HEK293 (cell line): ENCODE measurements around the gene BHMT2.

Source experiments
- CTCF ChIP-seq: fragments of 450-650 bp; formaldehyde crosslinking; IDR thresholded peaks from 2 replicates; pipeline ENCODE4 v1.5.1; 2016; ENCODE audit warnings: missing biosample characterization, missing genetic modification characterization
- ZBTB49 ChIP-seq: fragments of 450-650 bp; formaldehyde crosslinking; IDR thresholded peaks from 2 replicates; pipeline ENCODE4 v1.5.1; 2016; ENCODE audit warnings: missing biosample characterization, missing genetic modification characterization, low read depth
- ZNF132 ChIP-seq: fragments of 450-650 bp; formaldehyde crosslinking; IDR thresholded peaks from 2 replicates; pipeline ENCODE4 v1.5.1; 2017; ENCODE audit warnings: missing biosample characterization, missing genetic modification characterization, borderline replicate concordance
- ZNF239 ChIP-seq: fragments of 450-650 bp; formaldehyde crosslinking; IDR thresholded peaks from 2 replicates; pipeline ENCODE4 v1.5.1; 2016; ENCODE audit warnings: missing biosample characterization, missing genetic modification characterization
- ZNF274 ChIP-seq, 2 experiments: fragments of 200-500 bp in 1 of 2; fragments of 450-650 bp in 1 of 2; sonication (Bioruptor generic) in 1 of 2; formaldehyde crosslinking in 1 of 2; IDR thresholded peaks; 2 replicates each; pipeline versions ENCODE4 v1.5.1 to v1.6.1; 2014 to 2016; ENCODE audit warnings: borderline replicate concordance in 1 of 2, inconsistent platforms in 1 of 2, low read length in 1 of 2, missing biosample characterization in 1 of 2, missing genetic modification characterization in 1 of 2
- ZNF501 ChIP-seq: fragments of 450-650 bp; formaldehyde crosslinking; IDR thresholded peaks from 2 replicates; pipeline ENCODE4 v1.5.1; 2016; ENCODE audit warnings: missing biosample characterization, missing genetic modification characterization
- ZNF510 ChIP-seq: fragments of 450-650 bp; formaldehyde crosslinking; IDR thresholded peaks from 2 replicates; pipeline ENCODE4 v1.5.1; 2018; ENCODE audit warnings: mild to moderate bottlenecking, missing genetic modification characterization, missing biosample characterization; ENCODE audit not compliant: insufficient replicate concordance
- ZNF610 ChIP-seq: fragments of 450-650 bp; formaldehyde crosslinking; IDR thresholded peaks from 2 replicates; pipeline ENCODE4 v1.5.1; 2016; ENCODE audit warnings: missing biosample characterization, missing genetic modification characterization, borderline replicate concordance
- ZNF624 ChIP-seq: fragments of 450-650 bp; formaldehyde crosslinking; IDR thresholded peaks from 2 replicates; pipeline ENCODE4 v1.5.1; 2017; ENCODE audit warnings: missing biosample characterization, missing genetic modification characterization

GRCh38 chr5:79135790-79136553 lies 66.4 kb downstream of the BHMT2 start:
- TF ChIP-seq ZNF239 (tag by site-specific recombination) (no peak), ZBTB49 (tag by site-specific recombination) (no peak), CTCF (tag by site-specific recombination) (no peak), ZNF274 (IDR thresholded peaks at IDR 0.05; ENCODE audit: low read length) (no peak), ZNF274 (tag by site-specific recombination; IDR thresholded peaks at IDR 0.05; ENCODE audit: borderline replicate concordance) (no peak), ZNF624 (tag by site-specific recombination) (no peak), ZNF610 (tag by site-specific recombination) (no peak), ZNF501 (tag by site-specific recombination) (no peak), ZNF510 (tag by site-specific recombination) (no peak), ZNF132 (tag by site-specific recombination) (no peak)
